WERI-Rb-1 (cell line): ENCODE data around the gene DHX38.

Experiments
- DNase-seq: peaks from one replicate; pipeline ENCODE4 v3.0.0-alpha.2; 2020
- H3K27ac ChIP-seq: fragments of 250-450 bp; sonication (Bioruptor Pico); 2 replicates; pipeline ENCODE4 v1.5.1; 2020; ENCODE audit warnings: mild to moderate bottlenecking, moderate library complexity
- H3K27me3 ChIP-seq: fragments of 250-450 bp; sonication (Bioruptor Pico); 2 replicates; pipeline ENCODE4 v1.5.1; 2021; ENCODE audit warnings: mild to moderate bottlenecking, low read depth, moderate library complexity; ENCODE audit not compliant: insufficient read depth, severe bottlenecking
- H3K36me3 ChIP-seq: fragments of 250-450 bp; sonication (Bioruptor Pico); 2 replicates; pipeline ENCODE4 v1.5.1; 2020; ENCODE audit warnings: mild to moderate bottlenecking, moderate library complexity
- H3K4me3 ChIP-seq: 2 replicates; pipeline ENCODE4 v1.5.1; 2011; ENCODE audit warnings: low read depth, mild to moderate bottlenecking, control low read depth, low read length
- H3K9me3 ChIP-seq: fragments of 250-450 bp; sonication (Bioruptor Pico); 2 replicates; pipeline ENCODE4 v1.5.1; 2021; ENCODE audit warnings: mild to moderate bottlenecking, moderate library complexity; ENCODE audit not compliant: severe bottlenecking
- CTCF ChIP-seq: IDR thresholded peaks from 2 replicates; pipeline ENCODE4 v1.5.1; 2011; ENCODE audit warnings: low read depth, mild to moderate bottlenecking, control low read depth, inconsistent platforms, low read length

DHX38 gene

GRCh38 chr16:72112452-72112792 is 18.8 kb downstream of the DHX38 start:
- TF ChIP-seq CTCF, result no peak
- H3K27me3 ChIP-seq, result no peaks in the 10 kb centered on the region
- no peak overlapping the region for H3K27ac ChIP-seq
- H3K9me3 ChIP-seq, result no peaks in the 10 kb centered on the region
- DNase-seq, result no peak
- no peak overlapping the region for H3K4me3 ChIP-seq
- H3K36me3 ChIP-seq, result peaks cover 53% of the 10 kb centered on the region

GRCh38 chr16:72112906-72113615 is 19.4 kb downstream of the DHX38 start:
- DNase-seq, result no peak
- H3K4me3 ChIP-seq, result no peak overlapping the region
- no peak overlapping the region for H3K27ac ChIP-seq
- H3K9me3 ChIP-seq, result no peaks in the 10 kb centered on the region
- H3K36me3 ChIP-seq, result peaks cover 46% of the 10 kb centered on the region
- no peak for TF ChIP-seq CTCF
- H3K27me3 ChIP-seq, result no peaks in the 10 kb centered on the region

- Histone ChIP-seq H3K9me3 (no peaks in the 10 kb centered on the region), H3K27ac (no peak overlapping the region), H3K27me3 (no peaks in the 10 kb centered on the region), H3K4me3 (no peak overlapping the region), H3K36me3 (peaks cover 41% of the 10 kb centered on the region)
- TF ChIP-seq CTCF, result no peak
- DNase-seq, result no peak
Measured at GRCh38 chr16:72113616-72113945, 19.9 kb downstream of the DHX38 start.

- Histone ChIP-seq H3K9me3 (no peaks in the 10 kb centered on the region), H3K27ac (no peak overlapping the region), H3K4me3 (no peak overlapping the region), H3K27me3 (no peaks in the 10 kb centered on the region), H3K36me3 (no peaks in the 10 kb centered on the region)
- DNase-seq, result no peak
- no peak for TF ChIP-seq CTCF
Measured at GRCh38 chr16:72120026-72120425, 26.4 kb downstream of the DHX38 start.

- Histone ChIP-seq H3K36me3 (no peaks in the 10 kb centered on the region), H3K27me3 (no peaks in the 10 kb centered on the region), H3K4me3 (no peak overlapping the region), H3K27ac (no peak overlapping the region), H3K9me3 (no peaks in the 10 kb centered on the region)
- TF ChIP-seq CTCF, result no peak
- DNase-seq, result no peak
Measured at GRCh38 chr16:72122308-72122707, 28.7 kb downstream of the DHX38 start.

- Histone ChIP-seq H3K36me3 (no peaks in the 10 kb centered on the region), H3K9me3 (no peaks in the 10 kb centered on the region), H3K27me3 (no peaks in the 10 kb centered on the region), H3K4me3 (no peak overlapping the region), H3K27ac (no peak overlapping the region)
- no peak for TF ChIP-seq CTCF
- DNase-seq, result no peak
Measured at GRCh38 chr16:72122916-72123315, 29.3 kb downstream of the DHX38 start.
